NCI-H2107 treated with DMSO at 0.1 percent for 48 hours (cell line): ENCODE data around the gene NTN1.

Experiments used
- DNase-seq: peaks from one replicate; lab custom pipeline; 2025; ENCODE audit not compliant: unreplicated experiment; lab: John Stamatoyannopoulos, UW

NTN1 gene

GRCh38 chr17:9212376-9213302 is 191.3 kb downstream of the NTN1 start:
- DNase-seq = no peak

- no peak for DNase-seq
These were observed 192.0 kb downstream of the NTN1 start for GRCh38 chr17:9213303-9213640.

GRCh38 chr17:9215465-9215864 is 194.2 kb downstream of the NTN1 start:
- DNase-seq = no peak

GRCh38 chr17:9217151-9218056 is 196.1 kb downstream of the NTN1 start:
- no peak for DNase-seq

GRCh38 chr17:9218064-9218635 is 196.8 kb downstream of the NTN1 start:
- DNase-seq = no peak

- DNase-seq = no peak
These were observed 197.6 kb downstream of the NTN1 start for GRCh38 chr17:9218911-9219310.

GRCh38 chr17:9219631-9220397 is 198.5 kb downstream of the NTN1 start:
- DNase-seq = no peak

- no peak for DNase-seq
These were observed 199.3 kb downstream of the NTN1 start for GRCh38 chr17:9220398-9221146.

GRCh38 chr17:9221147-9221921 is 200.0 kb downstream of the NTN1 start:
- DNase-seq = no peak

GRCh38 chr17:9221922-9222180 is 200.5 kb downstream of the NTN1 start:
- no peak for DNase-seq

- no peak for DNase-seq
These were observed 202.2 kb downstream of the NTN1 start for GRCh38 chr17:9223531-9223930.

GRCh38 chr17:9224485-9224884 is 203.2 kb downstream of the NTN1 start:
- no peak for DNase-seq

- DNase-seq = no peak
These were observed 204.2 kb downstream of the NTN1 start for GRCh38 chr17:9225305-9226101.

- no peak for DNase-seq
These were observed 205.0 kb downstream of the NTN1 start for GRCh38 chr17:9226130-9226793.

GRCh38 chr17:9226794-9227135 is 205.5 kb downstream of the NTN1 start:
- DNase-seq = no peak

GRCh38 chr17:9227819-9228407 is 206.6 kb downstream of the NTN1 start:
- no peak for DNase-seq

GRCh38 chr17:9228408-9229159 is 207.3 kb downstream of the NTN1 start:
- no peak for DNase-seq
